ENCODE measurements around the gene HOXA13. TPM values are rescaled to one million over a fixed set of nuclear protein-coding genes. Genes with fewer than 3 reads are reported as not detected.

HOXA13 gene
- total and polyA plus RNA-seq, 8 donors, result 29.0 TPM; not detected in 7

DNA sequence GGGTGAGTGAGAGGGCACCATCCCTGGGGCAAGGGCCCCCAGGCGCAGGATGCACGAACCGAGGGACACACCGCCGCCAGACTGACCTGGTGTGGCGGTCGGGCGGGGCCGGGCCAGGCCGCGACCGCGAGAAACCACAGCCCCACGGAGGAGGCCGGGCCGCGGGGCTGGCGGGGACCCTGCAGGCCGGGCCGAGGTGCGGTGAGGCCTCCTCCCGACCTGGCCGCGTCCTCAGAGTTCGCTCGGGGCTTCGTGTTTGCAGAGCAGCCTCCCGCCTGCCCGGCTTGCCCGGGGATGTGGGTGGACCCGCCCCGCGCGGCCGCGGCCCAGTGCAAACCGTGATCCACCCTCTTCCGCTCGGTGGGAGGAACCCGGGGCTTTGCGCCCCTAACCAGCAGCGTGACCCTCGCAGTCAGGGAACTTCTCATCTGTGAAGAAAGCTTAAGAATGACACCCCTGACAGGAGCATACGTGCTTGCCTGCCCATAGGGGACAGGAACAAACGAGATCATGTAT is 20.6 kb upstream of the HOXA13 start:
- intact Hi-C loops (cut with DNase I; ENCODE audit: low total_unique reads), result no loop called here
- WGBS, 5 donors, result 9 to 15% (median 11%) methylated on average over 22 to 45 of the region's 45 CpGs
- no peak for DNase-seq
- no peak overlapping the region for H3K27ac ChIP-seq
- H3K4me1 ChIP-seq, result peaks cover 0 to 14% (median 9%) of the 10 kb centered on the region in 4 donors
- peaks cover 4 to 100% (median 70%) of the 10 kb centered on the region in 3 donors for H3K27me3 ChIP-seq
- H3K36me3 ChIP-seq, result no peaks in the 10 kb centered on the region
- TF ChIP-seq POLR2AphosphoS5 (IDR thresholded peaks at IDR 0.05), result no peak
- TF ChIP-seq POLR2A (IDR thresholded peaks at IDR 0.05), result no peak
- no peak for TF ChIP-seq EP300 (IDR thresholded peaks at IDR 0.05)
- TF ChIP-seq, protein P1, sequence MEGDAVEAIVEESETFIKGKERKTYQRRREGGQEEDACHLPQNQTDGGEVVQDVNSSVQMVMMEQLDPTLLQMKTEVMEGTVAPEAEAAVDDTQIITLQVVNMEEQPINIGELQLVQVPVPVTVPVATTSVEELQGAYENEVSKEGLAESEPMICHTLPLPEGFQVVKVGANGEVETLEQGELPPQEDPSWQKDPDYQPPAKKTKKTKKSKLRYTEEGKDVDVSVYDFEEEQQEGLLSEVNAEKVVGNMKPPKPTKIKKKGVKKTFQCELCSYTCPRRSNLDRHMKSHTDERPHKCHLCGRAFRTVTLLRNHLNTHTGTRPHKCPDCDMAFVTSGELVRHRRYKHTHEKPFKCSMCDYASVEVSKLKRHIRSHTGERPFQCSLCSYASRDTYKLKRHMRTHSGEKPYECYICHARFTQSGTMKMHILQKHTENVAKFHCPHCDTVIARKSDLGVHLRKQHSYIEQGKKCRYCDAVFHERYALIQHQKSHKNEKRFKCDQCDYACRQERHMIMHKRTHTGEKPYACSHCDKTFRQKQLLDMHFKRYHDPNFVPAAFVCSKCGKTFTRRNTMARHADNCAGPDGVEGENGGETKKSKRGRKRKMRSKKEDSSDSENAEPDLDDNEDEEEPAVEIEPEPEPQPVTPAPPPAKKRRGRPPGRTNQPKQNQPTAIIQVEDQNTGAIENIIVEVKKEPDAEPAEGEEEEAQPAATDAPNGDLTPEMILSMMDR (IDR thresholded peaks at IDR 0.05), result no peak
- H3K4me3 ChIP-seq, result peak overlapping the region in 2 of 4 donors; percentile 27 to 36
- no peaks in the 10 kb centered on the region for H3K9me3 ChIP-seq

- H3K9me3 ChIP-seq, result no peaks in the 10 kb centered on the region
- H3K4me3 ChIP-seq, result no peak overlapping the region
- peaks cover 0 to 8% (median 5%) of the 10 kb centered on the region in 4 donors for H3K4me1 ChIP-seq
- TF ChIP-seq, protein P1 (IDR thresholded peaks at IDR 0.05), result no peak
- TF ChIP-seq EP300 (IDR thresholded peaks at IDR 0.05) (no peak), POLR2AphosphoS5 (IDR thresholded peaks at IDR 0.05) (no peak), POLR2A (IDR thresholded peaks at IDR 0.05) (no peak)
- intact Hi-C loops (cut with DNase I; ENCODE audit: low total_unique reads), result no loop called here
- no peaks in the 10 kb centered on the region for H3K36me3 ChIP-seq
- H3K27ac ChIP-seq, result no peak overlapping the region
- no peak for DNase-seq
- WGBS, 5 donors, result 52 to 65% (median 61%) methylated on average over 4 of the region's 4 CpGs
- H3K27me3 ChIP-seq, result peaks cover 0 to 100% (median 63%) of the 10 kb centered on the region in 3 donors
These were observed 19.9 kb upstream of the HOXA13 start for GRCh38 chr7:27219821-27220220.

DNA sequence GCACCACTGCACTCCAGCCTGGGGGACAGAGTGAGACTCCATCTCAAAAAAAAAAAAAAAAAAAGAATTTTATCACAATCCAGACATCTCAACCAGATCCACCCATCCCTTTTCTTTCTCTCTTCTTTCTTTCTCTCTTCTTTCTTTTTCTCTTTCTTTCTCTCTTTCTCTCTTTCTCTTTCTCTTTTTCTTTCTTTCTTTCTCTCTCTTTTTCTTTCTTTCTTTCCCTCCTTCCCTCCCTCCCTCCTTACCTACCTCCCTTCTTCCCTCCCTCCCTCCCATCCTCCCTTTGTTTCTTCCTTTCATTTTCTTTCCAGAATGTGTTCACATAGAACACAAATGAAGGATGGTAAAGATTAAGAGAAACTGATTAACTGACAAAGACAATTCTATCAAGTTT is 18.1 kb upstream of the HOXA13 start:
- H3K27me3 ChIP-seq, result peaks cover 11 to 100% (median 60%) of the 10 kb centered on the region in 3 donors
- no peaks in the 10 kb centered on the region for H3K36me3 ChIP-seq
- H3K27ac ChIP-seq, result no peak overlapping the region
- H3K9me3 ChIP-seq, result no peaks in the 10 kb centered on the region
- intact Hi-C loops (cut with DNase I; ENCODE audit: low total_unique reads), result no loop called here
- DNase-seq, result no peak
- H3K4me3 ChIP-seq, result no peak overlapping the region
- TF ChIP-seq POLR2A (IDR thresholded peaks at IDR 0.05) (no peak), EP300 (IDR thresholded peaks at IDR 0.05) (no peak), POLR2AphosphoS5 (IDR thresholded peaks at IDR 0.05) (no peak)
- TF ChIP-seq, protein P1 (IDR thresholded peaks at IDR 0.05), result no peak
- H3K4me1 ChIP-seq, result peaks cover 5 to 18% (median 11%) of the 10 kb centered on the region in 4 donors

DNA sequence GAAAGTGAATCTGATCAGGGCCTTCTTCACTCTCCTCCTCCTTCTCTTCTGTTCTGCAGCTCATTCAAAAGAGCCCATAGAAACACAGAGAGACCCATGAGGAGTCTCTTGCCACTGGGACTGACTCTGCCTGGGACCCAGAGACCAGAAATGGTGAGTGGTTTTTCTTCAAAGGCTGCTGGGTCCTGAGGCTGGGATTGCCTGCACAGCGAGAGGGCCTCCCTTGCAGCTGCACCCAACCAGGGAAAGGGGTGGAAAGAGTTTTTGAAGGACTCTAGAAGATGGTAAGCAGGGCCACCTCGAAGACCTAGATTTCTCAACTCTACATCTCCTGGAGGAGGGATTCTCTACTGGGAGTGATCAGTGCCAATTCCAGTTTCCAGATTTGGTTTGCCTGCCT is 15.5 kb upstream of the HOXA13 start:
- WGBS, 5 donors, result 77 to 90% (median 80%) methylated on average over 2 of the region's 2 CpGs
- no peak overlapping the region for H3K27ac ChIP-seq
- no peak for DNase-seq
- no peak for TF ChIP-seq POLR2AphosphoS5 (IDR thresholded peaks at IDR 0.05)
- TF ChIP-seq, protein P1 (IDR thresholded peaks at IDR 0.05), result no peak
- no peak for TF ChIP-seq POLR2A (IDR thresholded peaks at IDR 0.05)
- no peak for TF ChIP-seq EP300 (IDR thresholded peaks at IDR 0.05)
- intact Hi-C loops (cut with DNase I; ENCODE audit: low total_unique reads), result no loop called here
- no peaks in the 10 kb centered on the region for H3K9me3 ChIP-seq
- peaks cover 12 to 28% (median 20%) of the 10 kb centered on the region in 4 donors for H3K4me1 ChIP-seq
- no peaks in the 10 kb centered on the region for H3K36me3 ChIP-seq
- H3K4me3 ChIP-seq, result no peak overlapping the region
- H3K27me3 ChIP-seq, result peaks cover 19 to 100% (median 64%) of the 10 kb centered on the region in 3 donors

Data from stomach (tissue), 9 donors.